HEK293 (cell line): ENCODE measurements around the gene UXS1.

ENCODE experiments used
- CTCF ChIP-seq: fragments of 450-650 bp; formaldehyde crosslinking; IDR thresholded peaks from 2 replicates; pipeline ENCODE4 v1.5.1; 2016; ENCODE audit warnings: missing biosample characterization, missing genetic modification characterization
- PATZ1 ChIP-seq: fragments of 450-650 bp; formaldehyde crosslinking; IDR thresholded peaks from 2 replicates; pipeline ENCODE4 v1.5.1; 2016; ENCODE audit warnings: missing biosample characterization, missing genetic modification characterization
- PRDM2 ChIP-seq: fragments of 450-650 bp; formaldehyde crosslinking; IDR thresholded peaks from 2 replicates; pipeline ENCODE4 v1.5.1; 2016; ENCODE audit warnings: missing biosample characterization, missing genetic modification characterization, borderline replicate concordance
- REST ChIP-seq: fragments of 450-650 bp; formaldehyde crosslinking; IDR thresholded peaks from 2 replicates; pipeline ENCODE4 v1.5.1; 2016; ENCODE audit warnings: missing biosample characterization, missing genetic modification characterization
- ZBTB17 ChIP-seq: fragments of 450-650 bp; formaldehyde crosslinking; IDR thresholded peaks from 2 replicates; pipeline ENCODE4 v1.5.1; 2016; ENCODE audit warnings: missing biosample characterization, missing genetic modification characterization
- ZNF114 ChIP-seq: fragments of 450-650 bp; formaldehyde crosslinking; IDR thresholded peaks from 2 replicates; pipeline ENCODE4 v1.5.0; 2017; ENCODE audit warnings: missing biosample characterization, missing genetic modification characterization
- ZNF239 ChIP-seq: fragments of 450-650 bp; formaldehyde crosslinking; IDR thresholded peaks from 2 replicates; pipeline ENCODE4 v1.5.1; 2016; ENCODE audit warnings: missing biosample characterization, missing genetic modification characterization
- ZNF274 ChIP-seq, 2 experiments: fragments of 200-500 bp in 1 of 2; fragments of 450-650 bp in 1 of 2; sonication (Bioruptor generic) in 1 of 2; formaldehyde crosslinking in 1 of 2; IDR thresholded peaks; 2 replicates each; pipeline versions ENCODE4 v1.5.1 to v1.6.1; 2014 to 2016; ENCODE audit warnings: borderline replicate concordance in 1 of 2, inconsistent platforms in 1 of 2, low read length in 1 of 2, missing biosample characterization in 1 of 2, missing genetic modification characterization in 1 of 2
- ZNF529 ChIP-seq: fragments of 450-650 bp; formaldehyde crosslinking; IDR thresholded peaks from 2 replicates; pipeline ENCODE4 v1.5.1; 2017; ENCODE audit warnings: missing genetic modification characterization, missing biosample characterization; ENCODE audit not compliant: insufficient replicate concordance
- ZNF561 ChIP-seq: fragments of 450-650 bp; IDR thresholded peaks from 2 replicates; pipeline ENCODE4 v1.5.1; 2018; ENCODE audit warnings: missing biosample characterization, missing genetic modification characterization, borderline replicate concordance
- ZNF639 ChIP-seq: fragments of 450-650 bp; formaldehyde crosslinking; IDR thresholded peaks from 2 replicates; pipeline ENCODE4 v1.5.1; 2016; ENCODE audit warnings: missing biosample characterization, missing genetic modification characterization
- ZNF660 ChIP-seq: fragments of 450-650 bp; IDR thresholded peaks from 2 replicates; pipeline ENCODE4 v1.5.1; 2018; ENCODE audit warnings: missing biosample characterization, mild to moderate bottlenecking, missing genetic modification characterization
- ZNF776 ChIP-seq: fragments of 450-650 bp; formaldehyde crosslinking; IDR thresholded peaks from 2 replicates; pipeline ENCODE4 v1.5.0; 2017; ENCODE audit warnings: missing biosample characterization, missing genetic modification characterization, borderline replicate concordance

GRCh38 chr2:106053116-106053515 lies 141.0 kb downstream of the UXS1 start:
- TF ChIP-seq PRDM2 (tag by site-specific recombination) (no peak), ZNF114 (tag by site-specific recombination) (no peak), REST (tag by site-specific recombination) (no peak), ZNF529 (tag by site-specific recombination) (no peak), CTCF (no peak), PATZ1 (no peak), ZNF274 (IDR thresholded peaks at IDR 0.05; ENCODE audit: low read length) (no peak), ZNF274 (tag by site-specific recombination; IDR thresholded peaks at IDR 0.05; ENCODE audit: borderline replicate concordance) (no peak), ZNF776 (tag by site-specific recombination) (no peak), ZNF561 (tag by site-specific recombination) (no peak), ZBTB17 (no peak), ZNF660 (no peak), ZNF239 (tag by site-specific recombination) (no peak), ZNF639 (tag by site-specific recombination) (no peak)
